ENCODE measurements around the gene PCK2. TPM values are rescaled to one million over a fixed set of nuclear protein-coding genes. Genes with fewer than 3 reads are reported as not detected.
A peak's percentile ranks its signal among the peaks of the same experiment; 100 is the strongest.

PCK2 gene
- polyA plus RNA-seq, 1 donor, result 177 TPM

DNA sequence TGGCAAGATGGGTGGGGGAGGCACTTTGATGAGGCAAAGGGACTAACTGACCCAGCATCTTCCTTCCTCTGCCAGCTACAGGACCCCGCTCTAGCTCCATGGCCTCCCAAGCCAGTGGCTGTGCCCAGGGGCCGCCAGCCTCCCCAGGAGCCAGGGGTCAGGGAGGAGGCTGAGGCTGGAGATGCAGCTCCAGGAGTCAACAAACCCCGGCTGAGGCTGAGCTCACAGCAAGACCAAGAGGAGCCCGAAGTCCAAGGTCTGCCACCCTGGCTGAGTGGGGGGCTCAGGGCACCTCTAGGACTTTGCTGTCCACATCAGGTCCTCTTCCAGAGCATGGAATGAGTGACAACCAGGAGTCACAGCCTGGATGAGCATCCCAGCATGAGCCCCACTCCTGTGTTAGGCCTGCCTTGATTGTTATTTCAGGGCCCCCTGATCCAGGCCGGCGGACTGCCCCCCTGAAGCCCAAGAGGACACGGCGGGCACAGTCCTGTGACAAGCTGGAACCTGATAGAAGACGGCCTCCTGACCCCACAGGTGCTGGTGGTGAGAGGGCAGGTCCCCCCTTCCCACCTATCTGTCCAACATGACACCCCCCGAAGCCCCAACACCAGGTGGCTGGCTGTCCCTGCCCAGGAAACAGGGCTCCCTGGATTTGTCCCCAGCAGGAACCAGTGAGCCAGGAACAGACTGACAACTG lies 25.2 kb upstream of the PCK2 start:
- H3K9me3 ChIP-seq (ENCODE audit: control insufficient read depth, low read depth, low read length), result no peaks in the 10 kb centered on the region
- WGBS (ENCODE audit: insufficient coverage, low lambda C conversion rate), result no CpG with 5 or more reads among the region's 10 CpGs
- H3K36me3 ChIP-seq (ENCODE audit: control insufficient read depth, insufficient read depth, low read length), result no peaks in the 10 kb centered on the region
- H3K27me3 ChIP-seq (ENCODE audit: control insufficient read depth, insufficient read depth, low read length), result no peaks in the 10 kb centered on the region
- H3K4me1 ChIP-seq (ENCODE audit: control insufficient read depth, insufficient read depth, low read length), result peaks cover 41% of the 10 kb centered on the region
- no peak overlapping the region for H3K27ac ChIP-seq (ENCODE audit: low read length)
- H3K4me3 ChIP-seq (ENCODE audit: low read length), result no peak overlapping the region
- no peak for DNase-seq

GRCh38 chr14:24069411-24069735 lies 24.7 kb upstream of the PCK2 start:
- H3K27ac ChIP-seq (ENCODE audit: low read length), result no peak overlapping the region
- H3K4me1 ChIP-seq (ENCODE audit: control insufficient read depth, insufficient read depth, low read length), result peaks cover 46% of the 10 kb centered on the region
- no CpG with 5 or more reads among the region's 6 CpGs for WGBS (ENCODE audit: insufficient coverage, low lambda C conversion rate)
- no peaks in the 10 kb centered on the region for H3K27me3 ChIP-seq (ENCODE audit: control insufficient read depth, insufficient read depth, low read length)
- no peak for DNase-seq
- H3K36me3 ChIP-seq (ENCODE audit: control insufficient read depth, insufficient read depth, low read length), result no peaks in the 10 kb centered on the region
- no peaks in the 10 kb centered on the region for H3K9me3 ChIP-seq (ENCODE audit: control insufficient read depth, low read depth, low read length)
- H3K4me3 ChIP-seq (ENCODE audit: low read length), result no peak overlapping the region

GRCh38 chr14:24070285-24071143 lies 23.6 kb upstream of the PCK2 start:
- no peak for DNase-seq
- Histone ChIP-seq H3K36me3 (ENCODE audit: control insufficient read depth, insufficient read depth, low read length) (no peaks in the 10 kb centered on the region), H3K27ac (ENCODE audit: low read length) (no peak overlapping the region), H3K4me3 (ENCODE audit: low read length) (no peak overlapping the region), H3K9me3 (ENCODE audit: control insufficient read depth, low read depth, low read length) (no peaks in the 10 kb centered on the region), H3K4me1 (ENCODE audit: control insufficient read depth, insufficient read depth, low read length) (peaks cover 53% of the 10 kb centered on the region), H3K27me3 (ENCODE audit: control insufficient read depth, insufficient read depth, low read length) (no peaks in the 10 kb centered on the region)
- 100% methylated on average over 1 of the region's 10 CpGs for WGBS (ENCODE audit: insufficient coverage, low lambda C conversion rate)

- WGBS (ENCODE audit: insufficient coverage, low lambda C conversion rate), result no CpG with 5 or more reads among the region's 19 CpGs
- Histone ChIP-seq H3K9me3 (ENCODE audit: control insufficient read depth, low read depth, low read length) (no peaks in the 10 kb centered on the region), H3K36me3 (ENCODE audit: control insufficient read depth, insufficient read depth, low read length) (no peaks in the 10 kb centered on the region), H3K27ac (ENCODE audit: low read length) (no peak within 1 kb of the TSS), H3K4me3 (ENCODE audit: low read length) (no peak within 1 kb of the TSS), H3K4me1 (ENCODE audit: control insufficient read depth, insufficient read depth, low read length) (peaks cover 49% of the 10 kb centered on the region), H3K27me3 (ENCODE audit: control insufficient read depth, insufficient read depth, low read length) (no peaks in the 10 kb centered on the region)
- DNase-seq, result no peak
These were observed 22.9 kb upstream of the PCK2 start, which contains the start of gene CPNE6 for GRCh38 chr14:24071144-24071697. Gene CPNE6, plus strand, starts transcription at chr14:24071562. Its CDS starts 1,375 bp downstream, at chr14:24072937.

DNA sequence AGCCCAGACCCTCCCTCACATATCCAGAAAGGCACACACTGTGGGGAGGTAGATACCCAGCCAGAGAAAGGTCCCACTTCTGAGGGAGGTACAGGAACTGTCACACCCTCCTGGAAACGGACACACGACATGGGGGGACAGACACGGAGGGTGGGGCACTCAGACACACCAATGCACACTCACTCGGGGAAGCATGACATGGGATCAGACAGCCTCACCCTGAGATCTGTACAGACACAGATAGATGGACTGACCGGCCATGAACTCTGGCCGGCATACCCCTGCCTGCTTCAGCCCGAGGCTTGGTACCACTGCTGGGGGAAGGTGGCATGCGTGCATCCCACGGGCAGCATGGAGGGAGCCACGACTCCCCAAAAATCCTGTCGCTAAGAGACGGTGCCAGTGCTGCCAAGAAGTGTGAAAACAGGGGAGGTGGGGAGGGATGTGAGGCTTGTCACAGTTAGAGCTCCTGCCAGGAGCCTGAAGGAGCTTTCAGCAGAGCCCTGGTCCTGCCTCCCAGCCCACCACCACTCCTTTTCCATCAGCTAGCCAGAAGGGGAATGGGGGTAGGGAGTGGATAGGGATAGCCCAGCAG lies 22.2 kb upstream of the PCK2 start:
- Histone ChIP-seq H3K27ac (ENCODE audit: low read length) (no peak overlapping the region), H3K27me3 (ENCODE audit: control insufficient read depth, insufficient read depth, low read length) (no peaks in the 10 kb centered on the region), H3K4me1 (ENCODE audit: control insufficient read depth, insufficient read depth, low read length) (peaks cover 42% of the 10 kb centered on the region), H3K36me3 (ENCODE audit: control insufficient read depth, insufficient read depth, low read length) (no peaks in the 10 kb centered on the region), H3K9me3 (ENCODE audit: control insufficient read depth, low read depth, low read length) (no peaks in the 10 kb centered on the region), H3K4me3 (ENCODE audit: low read length) (no peak overlapping the region)
- no peak for DNase-seq
- WGBS (ENCODE audit: insufficient coverage, low lambda C conversion rate), result no CpG with 5 or more reads among the region's 12 CpGs

GRCh38 chr14:24072436-24072835 lies 21.7 kb upstream of the PCK2 start:
- Histone ChIP-seq H3K36me3 (ENCODE audit: control insufficient read depth, insufficient read depth, low read length) (no peaks in the 10 kb centered on the region), H3K9me3 (ENCODE audit: control insufficient read depth, low read depth, low read length) (no peaks in the 10 kb centered on the region), H3K4me1 (ENCODE audit: control insufficient read depth, insufficient read depth, low read length) (peaks cover 37% of the 10 kb centered on the region), H3K4me3 (ENCODE audit: low read length) (no peak overlapping the region), H3K27ac (ENCODE audit: low read length) (no peak overlapping the region), H3K27me3 (ENCODE audit: control insufficient read depth, insufficient read depth, low read length) (no peaks in the 10 kb centered on the region)
- DNase-seq, result no peak
- no CpG with 5 or more reads among the region's 7 CpGs for WGBS (ENCODE audit: insufficient coverage, low lambda C conversion rate)

GRCh38 chr14:24072881-24073877 lies 20.9 kb upstream of the PCK2 start:
- no peak overlapping the region for H3K4me3 ChIP-seq (ENCODE audit: low read length)
- no peaks in the 10 kb centered on the region for H3K36me3 ChIP-seq (ENCODE audit: control insufficient read depth, insufficient read depth, low read length)
- no peak overlapping the region for H3K27ac ChIP-seq (ENCODE audit: low read length)
- H3K27me3 ChIP-seq (ENCODE audit: control insufficient read depth, insufficient read depth, low read length), result no peaks in the 10 kb centered on the region
- peaks cover 32% of the 10 kb centered on the region for H3K4me1 ChIP-seq (ENCODE audit: control insufficient read depth, insufficient read depth, low read length)
- WGBS (ENCODE audit: insufficient coverage, low lambda C conversion rate), result no CpG with 5 or more reads among the region's 26 CpGs
- H3K9me3 ChIP-seq (ENCODE audit: control insufficient read depth, low read depth, low read length), result no peaks in the 10 kb centered on the region
- no peak for DNase-seq

DNA sequence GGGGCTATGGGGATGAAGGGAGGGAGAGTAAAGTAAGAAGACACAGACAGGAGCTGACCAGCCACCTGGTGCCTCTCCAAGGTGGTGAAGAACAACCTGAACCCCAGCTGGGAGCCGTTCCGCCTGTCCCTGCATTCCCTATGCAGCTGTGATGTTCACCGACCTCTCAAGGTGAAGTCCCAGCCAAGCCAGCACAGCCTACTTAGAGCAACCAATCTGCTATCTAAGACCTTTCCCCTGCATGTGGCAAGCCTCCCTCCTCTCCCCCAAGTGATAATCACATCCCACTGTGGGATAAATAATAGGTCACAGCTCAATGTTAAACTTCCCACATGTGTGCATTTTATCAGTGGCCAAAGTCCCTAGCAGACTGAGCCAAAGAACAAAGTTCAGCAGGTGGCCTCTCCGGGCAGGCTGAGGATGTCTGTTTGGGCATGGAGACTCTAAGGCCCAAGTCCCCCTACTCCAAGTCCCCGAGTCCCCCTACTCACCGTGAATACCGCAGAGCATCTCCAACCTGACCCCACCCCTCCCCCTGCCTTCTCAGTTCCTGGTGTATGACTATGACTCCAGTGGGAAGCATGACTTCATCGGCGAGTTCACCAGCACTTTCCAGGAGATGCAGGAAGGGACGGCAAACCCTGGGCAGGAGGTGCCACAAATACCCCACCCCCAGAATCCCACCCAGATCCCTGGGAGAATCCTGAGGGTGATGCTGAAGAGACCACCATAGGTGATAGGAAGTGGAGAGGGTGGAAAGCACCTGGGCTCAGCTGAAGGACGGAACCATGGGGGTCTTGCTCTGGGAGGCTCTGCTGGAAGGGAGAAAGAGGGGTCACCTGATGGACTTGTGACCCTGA lies 19.3 kb upstream of the PCK2 start:
- H3K27me3 ChIP-seq (ENCODE audit: control insufficient read depth, insufficient read depth, low read length), result peaks cover 2% of the 10 kb centered on the region
- no peak overlapping the region for H3K4me3 ChIP-seq (ENCODE audit: low read length)
- peaks cover 32% of the 10 kb centered on the region for H3K4me1 ChIP-seq (ENCODE audit: control insufficient read depth, insufficient read depth, low read length)
- DNase-seq, result peak; percentile 65 to 88
- no CpG with 5 or more reads among the region's 11 CpGs for WGBS (ENCODE audit: insufficient coverage, low lambda C conversion rate)
- no peaks in the 10 kb centered on the region for H3K9me3 ChIP-seq (ENCODE audit: control insufficient read depth, low read depth, low read length)
- H3K36me3 ChIP-seq (ENCODE audit: control insufficient read depth, insufficient read depth, low read length), result no peaks in the 10 kb centered on the region
- H3K27ac ChIP-seq (ENCODE audit: low read length), result peak overlapping the region; percentile 66
